ENCODE results near the gene PPP2R5D. TPM values are rescaled to one million over a fixed set of nuclear protein-coding genes. Genes with fewer than 3 reads are reported as not detected.
A peak's percentile ranks its signal among the peaks of the same experiment; 100 is the strongest.

Gene PPP2R5D
- total and polyA plus RNA-seq, 4 donors, result 6.7 to 13.9 (median 13.2) TPM

- TF ChIP-seq FOXA1 (IDR thresholded peaks at IDR 0.05) (no peak), TAF1 (conservative IDR thresholded peaks at IDR 0.05) (no peak), EGR1 (IDR thresholded peaks at IDR 0.05; ENCODE audit: low read depth in 2 of 2) (no peak), HNF4G (IDR thresholded peaks at IDR 0.05) (peak; percentile 14), MAX (IDR thresholded peaks at IDR 0.05) (no peak), HNF4A (conservative IDR thresholded peaks at IDR 0.05) (peak; percentile 57 to 66)
Observed at GRCh38 chr6:42942444-42942843, 41.9 kb upstream of the PPP2R5D start (continued).

- no peaks in the 10 kb centered on the region for H3K9me3 ChIP-seq (ENCODE audit: control insufficient read depth in 4 of 4, low read length in 3 of 4)
- H3K36me3 ChIP-seq (ENCODE audit: control insufficient read depth in 4 of 4, insufficient read depth in 3 of 4, low read depth in 1 of 4, low read length in 3 of 4), result peaks cover 0 to 6% (median 0%) of the 10 kb centered on the region in 4 donors
- no peaks in the 10 kb centered on the region for H3K27me3 ChIP-seq (ENCODE audit: control insufficient read depth in 4 of 4, insufficient read depth in 4 of 4, low read length in 3 of 4)
- no peak overlapping the region for H3K27ac ChIP-seq (ENCODE audit: low read depth in 1 of 2, low read length in 2 of 2)
- H3K4me1 ChIP-seq (ENCODE audit: control insufficient read depth in 4 of 4, insufficient read depth in 4 of 4, low read length in 3 of 4), result no peaks in the 10 kb centered on the region
- H3K9ac ChIP-seq (ENCODE audit: low read depth in 1 of 2, low read length in 2 of 2), result no peak overlapping the region
- no peak overlapping the region for H3K4me3 ChIP-seq (ENCODE audit: low read depth in 1 of 3, low read length in 3 of 3)
- DNase-seq (ENCODE audit: low spot score), result no peak
- TF ChIP-seq SP1 (IDR thresholded peaks at IDR 0.05) (no peak), HNF4A (conservative IDR thresholded peaks at IDR 0.05) (no peak), RXRA (IDR thresholded peaks at IDR 0.05) (no peak), FOXA2 (IDR thresholded peaks at IDR 0.05) (no peak), JUND (IDR thresholded peaks at IDR 0.05) (no peak), REST (IDR thresholded peaks at IDR 0.05) (no peak), CTCF (IDR thresholded peaks at IDR 0.05; ENCODE audit: low read depth, low read length, missing input control) (no peak), TAF1 (conservative IDR thresholded peaks at IDR 0.05) (no peak), HNF4G (IDR thresholded peaks at IDR 0.05) (no peak), ATF3 (IDR thresholded peaks at IDR 0.05) (no peak), GABPA (IDR thresholded peaks at IDR 0.05 in 1 of 2, conservative IDR thresholded peaks at IDR 0.05 in 1 of 2) (no peak), YY1 (IDR thresholded peaks at IDR 0.05) (no peak)
Observed at GRCh38 chr6:42947950-42948349, 36.4 kb upstream of the PPP2R5D start.

GRCh38 chr6:42952389-42952788 lies 32.0 kb upstream of the PPP2R5D start:
- Histone ChIP-seq H3K9ac (ENCODE audit: low read depth in 1 of 2, low read length in 2 of 2) (no peak overlapping the region), H3K9me3 (ENCODE audit: control insufficient read depth in 4 of 4, low read length in 3 of 4) (no peaks in the 10 kb centered on the region), H3K4me3 (ENCODE audit: low read depth in 1 of 3, low read length in 3 of 3) (no peak overlapping the region), H3K36me3 (ENCODE audit: control insufficient read depth in 4 of 4, insufficient read depth in 3 of 4, low read depth in 1 of 4, low read length in 3 of 4) (no peaks in the 10 kb centered on the region), H3K27ac (ENCODE audit: low read depth in 1 of 2, low read length in 2 of 2) (no peak overlapping the region), H3K27me3 (ENCODE audit: control insufficient read depth in 4 of 4, insufficient read depth in 4 of 4, low read length in 3 of 4) (no peaks in the 10 kb centered on the region), H3K4me1 (ENCODE audit: control insufficient read depth in 4 of 4, insufficient read depth in 4 of 4, low read length in 3 of 4) (no peaks in the 10 kb centered on the region)
- WGBS, result 94% methylated on average over 4 of the region's 4 CpGs
- DNase-seq (ENCODE audit: low spot score), result no peak
- TF ChIP-seq NR2F2 (IDR thresholded peaks at IDR 0.05), result no peak
- TF ChIP-seq REST (IDR thresholded peaks at IDR 0.05), result no peak
- TF ChIP-seq RXRA (IDR thresholded peaks at IDR 0.05), result no peak
- TF ChIP-seq FOXA2 (IDR thresholded peaks at IDR 0.05), result no peak
- TF ChIP-seq MAX (IDR thresholded peaks at IDR 0.05), result no peak
- no peak for TF ChIP-seq RAD21 (IDR thresholded peaks at IDR 0.05)
- no peak for TF ChIP-seq HNF4A (conservative IDR thresholded peaks at IDR 0.05)
- no peak for TF ChIP-seq ATF3 (IDR thresholded peaks at IDR 0.05)
- TF ChIP-seq TAF1 (conservative IDR thresholded peaks at IDR 0.05), result no peak
- TF ChIP-seq SP1 (IDR thresholded peaks at IDR 0.05), result no peak
- TF ChIP-seq YY1 (IDR thresholded peaks at IDR 0.05), result no peak
- no peak for TF ChIP-seq GABPA (IDR thresholded peaks at IDR 0.05 in 1 of 2, conservative IDR thresholded peaks at IDR 0.05 in 1 of 2)
- no peak for TF ChIP-seq CTCF (IDR thresholded peaks at IDR 0.05; ENCODE audit: low read depth, low read length, missing input control)
- TF ChIP-seq FOXA1 (IDR thresholded peaks at IDR 0.05), result no peak
